Endothelial cell of umbilical vein (primary cell): ENCODE data around the gene SVEP1. TPM values are rescaled to one million over a fixed set of nuclear protein-coding genes. Genes with fewer than 3 reads are reported as not detected.

Experiments used
- BruUV-seq: library from RNA; stranded (reverse); fragments of 400-500 nt; replicated peaks from 2 replicates; lab custom pipeline; 2021; lab: Mats Ljungman, UMichigan
- CTCF ChIA-PET: fragments of 300-600, 350-600 bp; sonication (Branson Sonifier 250); formaldehyde crosslinking; loops from one replicate; lab custom pipeline; 2021; ENCODE audit warnings: antibody characterized with exemption, inconsistent platforms; lab: Charles Lee
- POLR2A ChIA-PET: fragments of 300-600, 350-600 bp; sonication (Branson Sonifier 250); formaldehyde crosslinking; loops from one replicate; lab custom pipeline; 2021; ENCODE audit warnings: antibody characterized with exemption, inconsistent platforms; lab: Charles Lee
- DNase-seq: peaks from one replicate; pipeline ENCODE4 v3.0.0-alpha.2; 2011; ENCODE audit warnings: low read depth, low spot score
- FAIRE-seq: peaks from 2 replicates; lab custom pipeline; 2011; peaks lifted over from hg19 to GRCh38; lab: Jason Lieb, UNC
- H2AFZ ChIP-seq: 2 replicates; pipeline ENCODE4 v1.6.0; 2012; ENCODE audit warnings: low read depth, low read length, control low read depth, inconsistent platforms
- H3K27ac ChIP-seq: 2 replicates; pipeline ENCODE4 v1.5.1; 2011; ENCODE audit warnings: low read depth, mild to moderate bottlenecking, control low read depth, low read length, moderate library complexity; ENCODE audit not compliant: insufficient read depth
- H3K27me3 ChIP-seq, 2 experiments: 2 replicates each; pipeline versions ENCODE4 v1.6.0 to v1.6.1; 2011; ENCODE audit warnings: low read length in 2 of 2, mixed read lengths in 1 of 2; ENCODE audit not compliant: control insufficient read depth in 2 of 2, insufficient read depth in 2 of 2
- H3K36me3 ChIP-seq, 2 experiments: 2 replicates in 1 of 2; 3 replicates in 1 of 2; pipeline ENCODE4 v1.5.1; 2011; ENCODE audit warnings: low read length in 2 of 2, mild to moderate bottlenecking in 1 of 2, moderate library complexity in 1 of 2; ENCODE audit not compliant: control insufficient read depth in 2 of 2, insufficient read depth in 2 of 2; ENCODE audit errors: extremely low read depth in 1 of 2
- H3K4me1 ChIP-seq: 3 replicates; pipeline ENCODE4 v1.5.1; 2011; ENCODE audit warnings: mild to moderate bottlenecking, low read length; ENCODE audit not compliant: control insufficient read depth, insufficient read depth; ENCODE audit errors: extremely low read depth
- H3K4me2 ChIP-seq: 2 replicates; pipeline ENCODE4 v1.6.1; 2011; ENCODE audit warnings: low read length, control low read depth, mixed read lengths; ENCODE audit not compliant: insufficient read depth
- H3K4me3 ChIP-seq, 3 experiments: fragments of 200-600 bp in 1 of 3; sonication (generic), shearing (Covaris generic) in 1 of 3; replicated peaks in 1 of 3; 2 replicates each; pipeline ENCODE4 v1.5.1; 2011 to 2016; ENCODE audit warnings: control low read depth in 3 of 3, low read length in 3 of 3, mild to moderate bottlenecking in 2 of 3, inconsistent platforms in 1 of 3, low read depth in 1 of 3, moderate library complexity in 1 of 3; ENCODE audit not compliant: insufficient read depth in 1 of 3
- H3K79me2 ChIP-seq: 2 replicates; pipeline ENCODE4 v1.6.0; 2012; ENCODE audit warnings: low read length, inconsistent platforms; ENCODE audit not compliant: control insufficient read depth, insufficient read depth
- H3K9ac ChIP-seq: replicated peaks from 2 replicates; pipeline ENCODE3; 2011; ENCODE audit warnings: low read length, control low read depth; ENCODE audit not compliant: insufficient read depth; ENCODE audit errors: extremely low read depth
- H3K9me1 ChIP-seq: replicated peaks from 3 replicates; pipeline ENCODE4 v1.6.0; 2011; ENCODE audit warnings: mild to moderate bottlenecking, low read length; ENCODE audit not compliant: control insufficient read depth, insufficient read depth; ENCODE audit errors: extremely low read depth
- H3K9me3 ChIP-seq: replicated peaks from 2 replicates; pipeline ENCODE4 v1.5.1; 2012; ENCODE audit warnings: low read length, inconsistent platforms; ENCODE audit not compliant: control insufficient read depth, insufficient read depth
- H4K20me1 ChIP-seq: replicated peaks from 2 replicates; pipeline ENCODE3; 2011; ENCODE audit warnings: mild to moderate bottlenecking, low read length; ENCODE audit not compliant: control insufficient read depth, insufficient read depth; ENCODE audit errors: extremely low read depth
- CTCF ChIP-seq, 2 donors: IDR thresholded peaks; 1 replicate in 1 of 2; 2 replicates in 1 of 2; pipeline ENCODE4 v1.5.1; 2011; ENCODE audit warnings: low read length in 2 of 2, mild to moderate bottlenecking in 2 of 2, moderate library complexity in 2 of 2, control low read depth in 1 of 2, inconsistent platforms in 1 of 2, low read depth in 1 of 2; ENCODE audit not compliant: insufficient read depth in 1 of 2; ENCODE audit errors: extremely low read depth in 1 of 2
- EZH2 ChIP-seq: IDR thresholded peaks from 2 replicates; pipeline ENCODE4 v1.6.1; 2012; ENCODE audit warnings: borderline replicate concordance, low read depth, mild to moderate bottlenecking, moderate library complexity, low read length, inconsistent platforms; ENCODE audit not compliant: severe bottlenecking
- FOS ChIP-seq: IDR thresholded peaks from 2 replicates; pipeline ENCODE4 v1.6.1; 2011; ENCODE audit warnings: mild to moderate bottlenecking, low read length, moderate library complexity, borderline replicate concordance; ENCODE audit not compliant: insufficient read depth
- JUN ChIP-seq: IDR thresholded peaks from 2 replicates; pipeline ENCODE4 v1.6.1; 2011; ENCODE audit warnings: borderline replicate concordance, low read depth; ENCODE audit not compliant: insufficient read length, insufficient read depth
- MAX ChIP-seq: IDR thresholded peaks from 2 replicates; pipeline ENCODE4 v1.6.1; 2011; ENCODE audit not compliant: insufficient read depth, insufficient read length
- MYC ChIP-seq: IDR thresholded peaks from one replicate; pipeline ENCODE4 v1.6.1; 2011; ENCODE audit warnings: mild to moderate bottlenecking, low read depth, low read length
- POLR2A ChIP-seq: IDR thresholded peaks from 2 replicates; pipeline ENCODE4 v1.6.1; 2012; ENCODE audit warnings: low read depth, mild to moderate bottlenecking, control low read depth, low read length
- POLR2AphosphoS5 ChIP-seq: IDR thresholded peaks from 2 replicates; pipeline ENCODE4 v1.6.1; 2012; ENCODE audit warnings: low read depth, mild to moderate bottlenecking, control low read depth, low read length, moderate library complexity; ENCODE audit not compliant: insufficient read depth
- dilution Hi-C: fragments of 300-500 bp; cut with MboI; formaldehyde crosslinking; loops from one replicate; pipeline ENCODE4 v1.15.0; 2019; ENCODE audit warnings: low sequenced_read_pairs; ENCODE audit not compliant: extremely low pct_ligation_motif_present
- intact Hi-C: fragments of 100-400 bp; cut with micrococcal nuclease; formaldehyde crosslinking; loops from one replicate; pipeline ENCODE4 v1.10.0; 2022
- polyA plus RNA-seq, 4 experiments: library from polyadenylated mRNA; depleted of rRNA in 3 of 4; stranded (reverse) in 3 of 4; unstranded in 1 of 4; fragments of >200 nt; gene quantifications; 2 replicates each; pipeline versions ENCODE4 v1.2.1 to v1.2.3, GENCODE V29; 2011 to 2012; ENCODE audit warnings: missing spikeins in 1 of 4
- total RNA-seq: library from RNA; stranded (reverse); gene quantifications from 2 replicates; pipeline ENCODE4 v1.2.3, GENCODE V29; 2021

The SVEP1 gene
- total and polyA plus RNA-seq, 2 donors (not counting 3 experiments of a cell fraction or from before 2014, with no cell fraction given), result 0.04 to 0.29 TPM

- FAIRE-seq (no peak), DNase-seq (no peak)
- no peaks in the 10 kb centered on the region for H3K4me1 ChIP-seq
- H3K9ac ChIP-seq, result no peak overlapping the region
- no peak overlapping the region for H3K4me2 ChIP-seq
- no peak overlapping the region for H3K27ac ChIP-seq
- no peaks in the 10 kb centered on the region for H3K36me3 ChIP-seq
- H3K4me3 ChIP-seq, result no peak overlapping the region
- CTCF ChIA-PET, result interaction anchor here (1.0 to 1.1 kb wide), 2 partner anchors 10 to 22 kb away, joined by 3 to 4 read pairs; no protein-coding TSS in a partner anchor
- no peak overlapping the region for H2AFZ ChIP-seq
- H3K79me2 ChIP-seq, result no peaks in the 10 kb centered on the region
- dilution Hi-C loops, result no loop called here
- POLR2A ChIA-PET, result no interaction called here
- no TSS peak for BruUV-seq
- TF ChIP-seq EZH2 (no peak), JUN (no peak), MAX (no peak), POLR2AphosphoS5 (no peak), FOS (no peak), MYC (no peak), POLR2A (no peak), CTCF (IDR thresholded peaks at IDR 0.05; ENCODE audit: extremely low read depth in 1 of 2, insufficient read depth in 1 of 2, low read depth in 1 of 2, low read length in 2 of 2) (no peak)
- intact Hi-C loops, result no loop called here
- H3K9me3 ChIP-seq, result no peaks in the 10 kb centered on the region
- no peaks in the 10 kb centered on the region for H3K9me1 ChIP-seq
- no peaks in the 10 kb centered on the region for H4K20me1 ChIP-seq
- no peaks in the 10 kb centered on the region for H3K27me3 ChIP-seq
These were observed 21.6 kb upstream of the SVEP1 start for GRCh38 chr9:110601098-110601497.
